ENCODE data around the gene NPC1.
"Not testable (repeated sequence)": the region's sequence is repeated elsewhere in the genome, so short reads cannot be mapped to it uniquely, and the experiment has no call there.

The NPC1 gene

GRCh38 chr18:23619388-23619881 is 33.1 kb upstream of the NPC1 start:
- ChIA-PET POLR2A (no interaction called here), CTCF (interaction anchor here (1.3 kb wide), 1 partner anchor 17 kb away, joined by 4 read pairs; no protein-coding TSS in a partner anchor)
- TF ChIP-seq CTCF (IDR thresholded peaks at IDR 0.05; ENCODE audit: control extremely low read depth, extremely low read depth, low read depth, missing control alignments): peak; percentile 19
- peak; percentile 44 for DNase-seq (ENCODE audit: extremely low spot score)

- CTCF ChIA-PET: interaction anchor here (0.8 to 1.3 kb wide), 6 partner anchors 10 to 300 kb away, joined by 3 to 4 read pairs (median 3); no protein-coding TSS in a partner anchor
- no peak for TF ChIP-seq CTCF (IDR thresholded peaks at IDR 0.05; ENCODE audit: control extremely low read depth, extremely low read depth, low read depth, missing control alignments)
- DNase-seq (ENCODE audit: extremely low spot score): peak; percentile 57
- POLR2A ChIA-PET: no interaction called here
These were observed 32.6 kb upstream of the NPC1 start for GRCh38 chr18:23618862-23619387.

- no peak for TF ChIP-seq CTCF (IDR thresholded peaks at IDR 0.05; ENCODE audit: control extremely low read depth, extremely low read depth, low read depth, missing control alignments)
- ChIA-PET CTCF (interaction anchor here (1.0 to 1.1 kb wide), 3 partner anchors 13 to 119 kb away, joined by 3 read pairs; no protein-coding TSS in a partner anchor), POLR2A (no interaction called here)
- DNase-seq (ENCODE audit: extremely low spot score): peak; percentile 42
These were observed 31.2 kb upstream of the NPC1 start for GRCh38 chr18:23617412-23618014.

GRCh38 chr18:23616258-23616657 is 30.0 kb upstream of the NPC1 start:
- DNase-seq (ENCODE audit: extremely low spot score): no peak
- CTCF ChIA-PET: interaction anchor here (1.0 to 1.5 kb wide), 2 partner anchors 9 to 34 kb away, joined by 3 read pairs; no protein-coding TSS in a partner anchor
- TF ChIP-seq CTCF (IDR thresholded peaks at IDR 0.05; ENCODE audit: control extremely low read depth, extremely low read depth, low read depth, missing control alignments): no peak
- POLR2A ChIA-PET: no interaction called here

GRCh38 chr18:23614891-23615290 is 28.6 kb upstream of the NPC1 start:
- POLR2A ChIA-PET: interaction anchor here (0.6 kb wide), 1 partner anchor 32 kb away, joined by 3 read pairs; no protein-coding TSS in a partner anchor
- no peak for DNase-seq (ENCODE audit: extremely low spot score)
- no peak for TF ChIP-seq CTCF (IDR thresholded peaks at IDR 0.05; ENCODE audit: control extremely low read depth, extremely low read depth, low read depth, missing control alignments)
- CTCF ChIA-PET: interaction anchor here (0.9 kb wide), 2 partner anchors 17 to 27 kb away, joined by 3 read pairs; no protein-coding TSS in a partner anchor

GRCh38 chr18:23614413-23614812 is 28.1 kb upstream of the NPC1 start:
- no peak for DNase-seq (ENCODE audit: extremely low spot score)
- ChIA-PET POLR2A (no interaction called here), CTCF (interaction anchor here (0.9 to 1.9 kb wide), 3 partner anchors 8 to 22 kb away, joined by 3 to 9 read pairs (median 3); no protein-coding TSS in a partner anchor)
- TF ChIP-seq CTCF (IDR thresholded peaks at IDR 0.05; ENCODE audit: control extremely low read depth, extremely low read depth, low read depth, missing control alignments): no peak

- DNase-seq (ENCODE audit: extremely low spot score): not testable (repeated sequence)
- ChIA-PET POLR2A (interaction anchor here (0.6 kb wide), 2 partner anchors 526 to 736 kb away, joined by 3 to 4 read pairs; partner anchors contain the start of gene CABYR), CTCF (interaction anchor here (1.0 to 1.9 kb wide), 3 partner anchors 9 to 90 kb away, joined by 3 to 9 read pairs (median 4); no protein-coding TSS in a partner anchor)
These were observed 26.8 kb upstream of the NPC1 start for GRCh38 chr18:23613091-23613475.

Data from GM10248 (cell line).